Measurements from ENCODE around the gene A4GALT. TPM values are rescaled to one million over a fixed set of nuclear protein-coding genes. Genes with fewer than 3 reads are reported as not detected.
A peak's percentile ranks its signal among the peaks of the same experiment; 100 is the strongest.

A4GALT gene
- total RNA-seq, 1 donor: 11.2 TPM

GRCh38 chr22:42688241-42689211, 32.1 kb downstream of the A4GALT start:
- no peak for TF ChIP-seq CTCF (IDR thresholded peaks at IDR 0.05; ENCODE audit: insufficient read depth, low read depth, low read length)
- peak; percentile 98 for DNase-seq (ENCODE audit: low read depth)
- H3K4me3 ChIP-seq (ENCODE audit: low read depth, low read length): no peak overlapping the region

- no peak overlapping the region for H3K4me3 ChIP-seq (ENCODE audit: low read depth, low read length)
- DNase-seq (ENCODE audit: low read depth): no peak
- TF ChIP-seq CTCF (IDR thresholded peaks at IDR 0.05; ENCODE audit: insufficient read depth, low read depth, low read length): no peak
These were observed 33.7 kb downstream of the A4GALT start for GRCh38 chr22:42686756-42687491.

GRCh38 chr22:42685941-42686653, 34.6 kb downstream of the A4GALT start:
- DNase-seq (ENCODE audit: low read depth): peak; percentile 59
- no peak overlapping the region for H3K4me3 ChIP-seq (ENCODE audit: low read depth, low read length)
- peak; percentile 3 for TF ChIP-seq CTCF (IDR thresholded peaks at IDR 0.05; ENCODE audit: insufficient read depth, low read depth, low read length)

- no peak for TF ChIP-seq CTCF (IDR thresholded peaks at IDR 0.05; ENCODE audit: insufficient read depth, low read depth, low read length)
- DNase-seq (ENCODE audit: low read depth): no peak
- H3K4me3 ChIP-seq (ENCODE audit: low read depth, low read length): no peak overlapping the region
These were observed 36.0 kb downstream of the A4GALT start for GRCh38 chr22:42684462-42685195.

GRCh38 chr22:42683578-42684283, 36.9 kb downstream of the A4GALT start:
- H3K4me3 ChIP-seq (ENCODE audit: low read depth, low read length): no peak overlapping the region
- peak; percentile 63 for DNase-seq (ENCODE audit: low read depth)
- no peak for TF ChIP-seq CTCF (IDR thresholded peaks at IDR 0.05; ENCODE audit: insufficient read depth, low read depth, low read length)

Measured in fibroblast of villous mesenchyme (primary cell).